ENCODE data around the gene ARFGEF3.

DNA sequence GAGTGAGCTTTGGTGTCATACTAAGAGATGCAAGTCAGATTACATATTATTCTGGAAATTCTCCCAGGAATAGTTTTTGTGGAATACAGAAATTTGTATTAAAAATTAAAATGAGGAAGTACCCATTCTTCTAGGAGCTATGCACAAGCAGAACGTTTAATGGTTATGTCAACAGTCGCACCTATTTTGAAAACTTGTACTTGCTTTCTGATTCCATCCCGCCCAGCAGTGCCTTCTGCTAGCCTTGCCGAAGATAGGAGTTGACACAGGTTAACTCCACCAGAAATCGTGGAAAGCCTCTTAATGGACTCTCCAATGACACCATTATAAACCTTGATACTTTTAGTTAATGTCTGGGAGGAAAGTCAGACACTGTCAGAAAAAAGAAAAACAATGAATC, 49.9 kb downstream of the ARFGEF3 start:
- TF ChIP-seq, protein P1, sequence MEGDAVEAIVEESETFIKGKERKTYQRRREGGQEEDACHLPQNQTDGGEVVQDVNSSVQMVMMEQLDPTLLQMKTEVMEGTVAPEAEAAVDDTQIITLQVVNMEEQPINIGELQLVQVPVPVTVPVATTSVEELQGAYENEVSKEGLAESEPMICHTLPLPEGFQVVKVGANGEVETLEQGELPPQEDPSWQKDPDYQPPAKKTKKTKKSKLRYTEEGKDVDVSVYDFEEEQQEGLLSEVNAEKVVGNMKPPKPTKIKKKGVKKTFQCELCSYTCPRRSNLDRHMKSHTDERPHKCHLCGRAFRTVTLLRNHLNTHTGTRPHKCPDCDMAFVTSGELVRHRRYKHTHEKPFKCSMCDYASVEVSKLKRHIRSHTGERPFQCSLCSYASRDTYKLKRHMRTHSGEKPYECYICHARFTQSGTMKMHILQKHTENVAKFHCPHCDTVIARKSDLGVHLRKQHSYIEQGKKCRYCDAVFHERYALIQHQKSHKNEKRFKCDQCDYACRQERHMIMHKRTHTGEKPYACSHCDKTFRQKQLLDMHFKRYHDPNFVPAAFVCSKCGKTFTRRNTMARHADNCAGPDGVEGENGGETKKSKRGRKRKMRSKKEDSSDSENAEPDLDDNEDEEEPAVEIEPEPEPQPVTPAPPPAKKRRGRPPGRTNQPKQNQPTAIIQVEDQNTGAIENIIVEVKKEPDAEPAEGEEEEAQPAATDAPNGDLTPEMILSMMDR (IDR thresholded peaks at IDR 0.05): no peak
- TF ChIP-seq POLR2A (IDR thresholded peaks at IDR 0.05) (no peak), POLR2AphosphoS5 (IDR thresholded peaks at IDR 0.05) (no peak)

Data from breast epithelium (tissue), 3 donors.